D721Med (cell line): ENCODE data around the gene AUTS2.

ENCODE experiments used
- DNase-seq: peaks from one replicate; pipeline ENCODE4 v3.0.0; 2011; ENCODE audit warnings: low spot score; ENCODE audit not compliant: insufficient read length
- FAIRE-seq: peaks from 2 replicates; lab custom pipeline; 2011; peaks lifted over from hg19 to GRCh38; lab: Jason Lieb, UNC
- CTCF ChIP-seq: IDR thresholded peaks from 2 replicates; pipeline ENCODE4 v1.5.1; 2012; ENCODE audit warnings: mild to moderate bottlenecking, control low read depth; ENCODE audit not compliant: insufficient read depth; ENCODE audit errors: missing control alignments

Gene AUTS2

DNA sequence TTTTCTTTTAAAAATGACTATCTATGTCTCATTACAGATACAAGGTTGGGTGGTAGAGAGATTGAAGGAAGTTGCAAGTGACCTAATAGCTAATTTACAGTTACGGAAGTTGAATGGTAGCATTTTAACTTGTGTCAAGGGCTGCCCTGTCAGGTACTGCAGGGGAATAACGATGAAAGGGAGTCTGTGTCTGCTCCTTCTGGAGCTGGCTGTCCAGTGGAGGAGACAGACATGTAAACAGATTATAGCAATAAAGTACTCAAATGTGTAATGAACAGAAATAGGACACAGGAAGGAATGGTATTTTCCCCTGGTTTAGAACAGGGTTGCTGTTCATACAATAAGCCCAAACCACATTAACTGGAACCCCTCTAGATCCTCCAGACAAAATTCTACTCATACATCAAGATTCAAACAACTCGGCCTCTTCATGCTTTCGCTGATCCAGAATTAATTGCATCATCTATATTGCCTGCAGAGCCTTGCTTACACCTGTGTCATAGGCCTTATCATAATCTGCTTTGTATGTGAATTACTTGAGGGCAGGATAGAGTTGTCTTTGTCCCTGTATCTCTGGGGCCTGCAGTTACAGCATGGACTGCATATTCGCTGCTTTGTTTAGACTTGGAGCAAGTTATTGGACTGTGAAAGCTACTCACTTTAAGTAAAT is 42.8 kb downstream of the AUTS2 start:
- TF ChIP-seq CTCF: no peak
- peak; percentile 44 for FAIRE-seq
- no peak for DNase-seq

DNA sequence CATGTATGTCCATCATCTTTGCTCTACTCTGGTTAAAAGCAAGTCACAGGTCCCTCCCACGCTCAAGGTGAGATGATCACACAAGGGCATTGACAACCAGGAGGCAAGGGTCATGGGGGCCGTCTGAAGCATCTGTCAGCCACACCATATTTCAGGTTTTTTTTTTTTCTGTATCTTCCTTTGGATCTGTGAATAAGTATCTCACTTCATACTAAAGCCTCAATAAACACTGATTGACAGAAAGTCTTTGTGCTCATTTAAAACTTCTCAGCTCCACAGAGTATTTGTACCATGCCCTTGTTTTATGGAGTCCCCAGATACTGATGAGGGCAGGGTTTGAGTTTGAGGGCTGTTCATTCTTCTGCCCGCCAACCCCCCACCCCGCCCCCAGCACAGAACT is 45.0 kb downstream of the AUTS2 start:
- DNase-seq: no peak
- FAIRE-seq: no peak
- TF ChIP-seq CTCF: no peak

DNA sequence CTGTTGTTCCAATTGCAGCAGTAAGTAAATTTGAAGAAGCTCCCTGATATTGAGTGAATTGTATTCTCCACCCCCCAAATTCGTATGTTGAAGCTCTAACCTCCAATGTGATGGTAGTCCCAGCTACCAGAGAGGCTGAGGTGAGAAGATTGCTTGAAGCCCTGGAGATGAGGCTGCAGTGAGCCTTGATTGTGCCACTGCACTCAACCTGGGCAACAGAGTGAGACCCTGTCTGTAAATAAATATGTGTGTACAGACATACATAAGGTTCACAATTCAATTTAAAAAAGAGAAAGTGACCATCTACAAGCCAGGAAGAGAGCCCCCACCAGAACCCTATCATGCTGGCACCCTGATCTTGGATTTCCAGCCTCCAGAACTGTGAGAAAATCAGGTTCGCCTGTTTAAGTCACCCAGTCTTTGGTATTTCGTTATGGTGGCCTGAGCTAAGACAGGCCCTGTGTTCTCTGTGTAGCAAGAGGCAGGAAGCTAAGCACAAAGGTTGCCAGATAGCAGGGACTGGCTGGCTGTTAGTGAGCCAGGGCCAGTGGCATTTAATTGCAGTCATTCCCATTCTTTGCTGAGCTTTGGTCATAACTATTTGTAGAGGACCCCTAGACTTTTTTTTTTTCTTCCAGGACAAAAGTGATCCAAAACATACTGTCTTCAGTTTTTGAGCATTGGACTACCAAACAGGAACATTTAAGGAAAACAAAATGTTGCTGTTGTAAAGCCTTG is 45.6 kb downstream of the AUTS2 start:
- DNase-seq (no peak), FAIRE-seq (no peak)
- TF ChIP-seq CTCF: no peak

GRCh38 chr7:69645683-69646082 is 47.4 kb downstream of the AUTS2 start:
- FAIRE-seq: no peak

GRCh38 chr7:69651101-69651590 is 52.9 kb downstream of the AUTS2 start:
- DNase-seq (no peak), FAIRE-seq (no peak)
- no peak for TF ChIP-seq CTCF

More at GRCh38 chr7:69645683-69646082, 47.4 kb downstream of the AUTS2 start:
- DNase-seq: no peak
- no peak for TF ChIP-seq CTCF

GRCh38 chr7:69652947-69653701 is 54.8 kb downstream of the AUTS2 start:
- TF ChIP-seq CTCF: no peak
- FAIRE-seq: no peak
- DNase-seq: no peak

GRCh38 chr7:69653806-69654205 is 55.5 kb downstream of the AUTS2 start:
- DNase-seq (no peak), FAIRE-seq (no peak)
- no peak for TF ChIP-seq CTCF
